Activated naive CD8-positive, alpha-beta T cell treated with anti-CD3 and anti-CD28 coated beads, Interleukin-2, amount 50 U/mL, for 24 hours (primary cell): ENCODE results near the gene VWA3B.
"Not testable (repeated sequence)": the region's sequence is repeated elsewhere in the genome, so short reads cannot be mapped to it uniquely, and the experiment has no call there.

Source experiments
- ATAC-seq: fragments of 150-1000 bp; cut with Tn5 transposase; one replicate; pipeline ENCODE4 v1.10.0; 2021
- DNase-seq: peaks from one replicate; pipeline ENCODE4 v3.0.0; 2021
- H3K27ac Mint-ChIP-seq: one replicate; pipeline ENCODE4 v1.8.0; 2021; ENCODE audit warnings: mild to moderate bottlenecking, mixed read lengths
- H3K27me3 Mint-ChIP-seq: one replicate; pipeline ENCODE4 v1.8.0; 2021; ENCODE audit warnings: mixed read lengths
- H3K36me3 Mint-ChIP-seq: one replicate; pipeline ENCODE4 v1.8.0; 2021; ENCODE audit warnings: low read depth, mixed read lengths
- H3K4me1 Mint-ChIP-seq: one replicate; pipeline ENCODE4 v1.8.0; 2021; ENCODE audit warnings: mixed read lengths
- H3K4me3 Mint-ChIP-seq: one replicate; pipeline ENCODE4 v1.8.0; 2021; ENCODE audit warnings: mild to moderate bottlenecking, moderate library complexity, mixed read lengths
- H3K9me3 Mint-ChIP-seq: one replicate; pipeline ENCODE4 v1.8.0; 2021; ENCODE audit warnings: mixed read lengths

Gene VWA3B

GRCh38 chr2:98102315-98102714 is 15.3 kb downstream of the VWA3B start:
- not testable (repeated sequence) for H3K36me3 Mint-ChIP-seq, ATAC-seq, H3K27me3 Mint-ChIP-seq, H3K27ac Mint-ChIP-seq, H3K4me1 Mint-ChIP-seq, H3K4me3 Mint-ChIP-seq, DNase-seq
- H3K9me3 Mint-ChIP-seq = peaks cover 28% of the 10 kb centered on the region

- ATAC-seq (no peak), DNase-seq (no peak)
- Mint-ChIP-seq H3K9me3 (peaks cover 22% of the 10 kb centered on the region), H3K27me3 (peaks cover 6% of the 10 kb centered on the region), H3K36me3 (no peaks in the 10 kb centered on the region), H3K27ac (no peak overlapping the region), H3K4me3 (no peak overlapping the region), H3K4me1 (no peaks in the 10 kb centered on the region)
Observed at GRCh38 chr2:98102878-98103277, 15.9 kb downstream of the VWA3B start.

GRCh38 chr2:98108110-98108509 is 21.1 kb downstream of the VWA3B start:
- H3K4me1 Mint-ChIP-seq = no peaks in the 10 kb centered on the region
- ATAC-seq = no peak
- H3K4me3 Mint-ChIP-seq = no peak overlapping the region
- no peak overlapping the region for H3K27ac Mint-ChIP-seq
- H3K9me3 Mint-ChIP-seq = peaks cover 27% of the 10 kb centered on the region
- H3K27me3 Mint-ChIP-seq = peaks cover 24% of the 10 kb centered on the region
- H3K36me3 Mint-ChIP-seq = no peaks in the 10 kb centered on the region
- no peak for DNase-seq

GRCh38 chr2:98110741-98111140 is 23.8 kb downstream of the VWA3B start:
- Mint-ChIP-seq H3K27me3 (peaks cover 39% of the 10 kb centered on the region), H3K36me3 (no peaks in the 10 kb centered on the region), H3K4me3 (no peak overlapping the region), H3K4me1 (no peaks in the 10 kb centered on the region), H3K27ac (no peak overlapping the region), H3K9me3 (peaks cover 28% of the 10 kb centered on the region)
- ATAC-seq (no peak), DNase-seq (no peak)

GRCh38 chr2:98114643-98115330 is 27.8 kb downstream of the VWA3B start:
- H3K27me3 Mint-ChIP-seq = peaks cover 39% of the 10 kb centered on the region
- H3K9me3 Mint-ChIP-seq = peaks cover 28% of the 10 kb centered on the region
- H3K4me3 Mint-ChIP-seq = no peak overlapping the region
- DNase-seq = no peak
- no peaks in the 10 kb centered on the region for H3K36me3 Mint-ChIP-seq
- no peak overlapping the region for H3K27ac Mint-ChIP-seq
- H3K4me1 Mint-ChIP-seq = no peaks in the 10 kb centered on the region
- no peak for ATAC-seq

- H3K27ac Mint-ChIP-seq = no peak overlapping the region
- no peak for DNase-seq
- H3K9me3 Mint-ChIP-seq = peaks cover 8% of the 10 kb centered on the region
- peaks cover under 1% of the 10 kb centered on the region for H3K4me1 Mint-ChIP-seq
- no peak overlapping the region for H3K4me3 Mint-ChIP-seq
- H3K36me3 Mint-ChIP-seq = no peaks in the 10 kb centered on the region
- no peak for ATAC-seq
- H3K27me3 Mint-ChIP-seq = peaks cover 29% of the 10 kb centered on the region
Observed at GRCh38 chr2:98118161-98118560, 31.2 kb downstream of the VWA3B start.

- peaks cover 3% of the 10 kb centered on the region for H3K9me3 Mint-ChIP-seq
- no peak overlapping the region for H3K4me3 Mint-ChIP-seq
- H3K27ac Mint-ChIP-seq = no peak overlapping the region
- no peak for ATAC-seq
- no peaks in the 10 kb centered on the region for H3K36me3 Mint-ChIP-seq
- DNase-seq = no peak
- H3K4me1 Mint-ChIP-seq = peaks cover 5% of the 10 kb centered on the region
- peaks cover 26% of the 10 kb centered on the region for H3K27me3 Mint-ChIP-seq
Observed at GRCh38 chr2:98118852-98119251, 31.9 kb downstream of the VWA3B start.

- peaks cover 5% of the 10 kb centered on the region for H3K4me1 Mint-ChIP-seq
- DNase-seq (no peak), ATAC-seq (no peak)
- H3K4me3 Mint-ChIP-seq = no peak overlapping the region
- H3K27me3 Mint-ChIP-seq = peaks cover 14% of the 10 kb centered on the region
- no peaks in the 10 kb centered on the region for H3K36me3 Mint-ChIP-seq
- no peak overlapping the region for H3K27ac Mint-ChIP-seq
- H3K9me3 Mint-ChIP-seq = no peaks in the 10 kb centered on the region
Observed at GRCh38 chr2:98121149-98121548, 34.2 kb downstream of the VWA3B start.

GRCh38 chr2:98122524-98122923 is 35.6 kb downstream of the VWA3B start:
- H3K4me1 Mint-ChIP-seq = peaks cover 5% of the 10 kb centered on the region
- no peak for ATAC-seq
- H3K4me3 Mint-ChIP-seq = no peak overlapping the region
- H3K36me3 Mint-ChIP-seq = no peaks in the 10 kb centered on the region
- H3K27ac Mint-ChIP-seq = no peak overlapping the region
- H3K27me3 Mint-ChIP-seq = peaks cover 11% of the 10 kb centered on the region
- no peaks in the 10 kb centered on the region for H3K9me3 Mint-ChIP-seq
- no peak for DNase-seq

GRCh38 chr2:98123286-98123685 is 36.3 kb downstream of the VWA3B start:
- no peaks in the 10 kb centered on the region for H3K9me3 Mint-ChIP-seq
- H3K27me3 Mint-ChIP-seq = peaks cover 11% of the 10 kb centered on the region
- peaks cover 5% of the 10 kb centered on the region for H3K4me1 Mint-ChIP-seq
- no peak for DNase-seq
- no peak overlapping the region for H3K4me3 Mint-ChIP-seq
- H3K36me3 Mint-ChIP-seq = no peaks in the 10 kb centered on the region
- H3K27ac Mint-ChIP-seq = no peak overlapping the region
- ATAC-seq = no peak

- H3K4me1 Mint-ChIP-seq = peaks cover 6% of the 10 kb centered on the region
- DNase-seq (no peak), ATAC-seq (no peak)
- no peak overlapping the region for H3K27ac Mint-ChIP-seq
- no peaks in the 10 kb centered on the region for H3K36me3 Mint-ChIP-seq
- H3K9me3 Mint-ChIP-seq = no peaks in the 10 kb centered on the region
- H3K27me3 Mint-ChIP-seq = peaks cover 16% of the 10 kb centered on the region
- no peak overlapping the region for H3K4me3 Mint-ChIP-seq
Observed at GRCh38 chr2:98126061-98126460, 39.1 kb downstream of the VWA3B start.

- H3K27ac Mint-ChIP-seq = no peak overlapping the region
- no peaks in the 10 kb centered on the region for H3K36me3 Mint-ChIP-seq
- ATAC-seq (no peak), DNase-seq (no peak)
- H3K27me3 Mint-ChIP-seq = peaks cover 8% of the 10 kb centered on the region
- H3K4me3 Mint-ChIP-seq = no peak overlapping the region
- no peaks in the 10 kb centered on the region for H3K9me3 Mint-ChIP-seq
- peaks cover 6% of the 10 kb centered on the region for H3K4me1 Mint-ChIP-seq
Observed at GRCh38 chr2:98127229-98127989, 40.4 kb downstream of the VWA3B start.

GRCh38 chr2:98128556-98129109 is 41.7 kb downstream of the VWA3B start:
- ATAC-seq (peak; percentile 36), DNase-seq (no peak)
- Mint-ChIP-seq H3K4me3 (no peak overlapping the region), H3K27ac (no peak overlapping the region), H3K4me1 (peaks cover 6% of the 10 kb centered on the region), H3K9me3 (no peaks in the 10 kb centered on the region), H3K36me3 (no peaks in the 10 kb centered on the region), H3K27me3 (peaks cover 5% of the 10 kb centered on the region)

GRCh38 chr2:98130073-98130472 is 43.1 kb downstream of the VWA3B start:
- peaks cover 19% of the 10 kb centered on the region for H3K4me1 Mint-ChIP-seq
- H3K4me3 Mint-ChIP-seq, DNase-seq, H3K27me3 Mint-ChIP-seq, ATAC-seq, H3K9me3 Mint-ChIP-seq, H3K36me3 Mint-ChIP-seq, H3K27ac Mint-ChIP-seq: not testable (repeated sequence)
